Fibroblast of skin of left quadriceps (primary cell): Measurements from ENCODE around the gene PHLDB3.
A peak's percentile ranks its signal among the peaks of the same experiment; 100 is the strongest.

Experiments used
- DNase-seq, 2 experiments: peaks; one replicate each; pipeline ENCODE4 v3.0.0-alpha.2; 2013; ENCODE audit warnings: low read depth in 2 of 2

PHLDB3 gene

DNA sequence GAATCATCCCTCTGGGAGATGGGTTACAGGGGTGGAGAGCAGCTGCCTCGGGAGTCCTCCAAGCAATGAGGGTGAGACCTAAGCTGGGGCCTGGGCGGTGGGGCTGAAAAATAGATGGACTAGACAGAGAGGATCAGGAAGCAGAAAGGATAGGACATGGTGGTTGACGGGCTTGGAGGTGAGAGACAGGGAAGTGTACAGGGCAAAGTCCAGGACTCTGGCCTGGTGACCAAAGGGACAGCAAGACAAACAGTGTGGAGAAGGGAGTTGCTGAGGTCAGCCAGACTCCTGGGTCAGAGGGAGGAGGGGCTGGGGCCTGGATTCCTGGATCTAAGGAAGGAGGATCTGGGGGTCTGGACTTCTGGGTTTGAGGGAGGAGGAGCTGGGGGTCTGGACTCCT lies 5.5 kb downstream of the PHLDB3 start:
- DNase-seq = no peak

DNA sequence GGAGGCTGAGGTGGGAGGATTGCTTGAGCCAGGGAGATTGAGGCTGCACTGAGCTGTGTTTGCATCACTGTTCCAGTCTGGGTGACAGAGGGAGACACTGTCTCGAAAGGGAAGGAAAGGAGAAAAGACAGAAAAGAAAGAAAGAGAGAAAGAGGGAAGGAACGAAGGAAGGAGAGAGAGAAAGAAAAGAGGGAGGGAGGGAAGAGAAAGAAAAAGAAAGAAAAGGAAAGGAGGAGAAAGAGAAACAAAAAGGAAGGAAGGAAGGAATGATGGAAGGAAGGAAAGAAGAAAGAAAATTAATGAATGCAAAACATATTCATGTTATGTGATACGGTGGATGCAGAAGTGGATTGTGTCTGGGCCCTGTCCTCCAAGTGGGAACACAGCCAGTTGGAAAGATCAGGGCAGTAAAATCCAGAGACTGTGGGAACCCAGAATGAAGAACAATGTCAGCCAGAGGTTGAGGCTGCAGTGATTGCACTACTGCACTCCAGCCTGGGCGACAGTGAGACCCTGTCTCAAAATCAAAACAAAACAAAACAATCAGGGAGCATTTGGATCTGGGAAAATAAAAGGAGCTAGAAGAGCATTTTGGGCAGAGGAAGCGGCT lies 6.2 kb downstream of the PHLDB3 start:
- DNase-seq = no peak

DNA sequence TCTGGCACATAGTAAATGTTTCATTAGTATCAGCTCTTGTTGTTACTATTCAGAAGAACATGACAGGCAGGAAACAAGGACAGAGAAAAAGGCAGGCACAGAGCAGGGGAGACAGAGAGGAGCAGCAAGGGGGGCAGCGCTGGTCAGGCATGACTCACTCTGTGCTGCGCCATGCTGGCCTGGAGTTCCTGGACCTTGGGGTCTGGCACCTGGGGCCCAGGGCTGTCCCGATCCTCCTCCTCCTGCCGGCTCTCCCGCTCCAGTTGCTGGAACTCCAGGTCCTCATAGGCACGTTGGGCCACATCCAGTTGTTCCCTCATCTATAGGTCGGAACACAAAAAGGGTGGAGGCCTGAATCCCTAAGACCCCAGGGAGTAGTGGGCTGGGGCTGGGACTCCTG lies 7.6 kb downstream of the PHLDB3 start:
- DNase-seq = no peak

DNA sequence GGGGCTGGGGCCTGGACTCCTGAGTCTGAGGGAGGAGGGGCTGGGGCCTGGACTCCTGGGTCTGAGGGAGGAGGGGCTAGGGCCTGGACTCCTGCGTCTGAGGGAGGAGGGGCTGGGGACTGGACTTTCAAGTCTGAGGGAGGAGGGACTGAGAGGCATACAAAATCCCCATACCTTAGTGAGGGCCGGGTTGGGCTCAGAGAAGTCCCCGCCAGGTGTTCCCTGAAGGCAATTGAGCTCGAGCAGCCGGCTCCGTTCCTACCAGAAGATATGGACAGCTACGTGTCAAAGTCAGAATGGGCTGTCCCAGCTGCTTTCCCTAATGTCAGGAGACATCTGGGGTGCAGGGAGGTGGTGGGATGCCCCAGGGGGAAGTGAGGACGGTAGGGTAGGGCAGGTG lies 9.5 kb downstream of the PHLDB3 start:
- DNase-seq = no peak

DNA sequence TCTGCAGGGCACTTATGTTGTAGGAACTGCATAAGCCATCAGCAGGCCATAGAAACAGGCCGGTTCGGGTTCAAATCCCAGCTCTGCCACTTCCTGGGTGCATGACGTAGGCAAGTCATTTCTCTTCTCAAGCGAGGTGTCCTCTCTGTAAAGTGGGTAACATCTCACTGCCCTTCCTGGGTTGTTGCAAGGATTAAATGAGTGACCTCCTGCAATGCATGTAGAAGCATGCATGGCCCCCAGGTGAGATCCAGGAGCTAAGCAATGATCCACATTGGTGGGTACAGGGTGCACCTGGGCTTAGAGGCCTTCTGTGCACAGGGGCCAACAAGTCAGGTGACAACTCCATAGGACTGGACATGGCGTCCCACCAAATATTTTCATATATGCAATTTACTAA lies 13.8 kb downstream of the PHLDB3 start:
- DNase-seq = no peak

DNA sequence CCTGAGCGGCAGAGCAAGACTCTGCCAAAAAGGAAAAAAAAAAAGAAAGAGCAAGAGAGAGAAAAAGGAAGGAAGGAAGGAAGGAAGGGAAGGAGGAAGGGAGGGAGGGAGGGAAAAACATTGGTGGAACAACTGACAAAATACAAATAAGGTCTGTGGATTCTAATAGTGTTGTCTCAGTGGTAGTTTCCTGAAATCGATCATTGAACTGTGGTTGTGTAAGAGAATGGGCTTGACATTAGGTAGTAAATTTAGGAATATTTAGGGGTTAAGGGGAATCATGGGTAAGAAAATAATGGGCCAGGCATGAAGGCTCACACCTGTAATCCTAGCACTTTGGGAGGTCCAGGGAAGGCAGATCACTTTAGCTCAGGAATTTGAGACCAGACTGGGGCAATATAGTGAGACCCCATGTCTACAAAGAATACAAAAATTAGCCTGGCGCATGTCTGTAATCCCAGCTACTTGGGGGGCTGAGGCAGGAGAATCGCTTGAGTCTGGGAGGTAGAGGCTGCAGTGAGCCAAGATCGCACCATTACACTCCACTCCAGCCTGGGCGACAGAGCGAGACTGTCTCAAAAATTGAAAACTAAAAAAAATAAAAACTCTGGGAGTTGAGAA lies 14.5 kb downstream of the PHLDB3 start:
- no peak for DNase-seq

DNA sequence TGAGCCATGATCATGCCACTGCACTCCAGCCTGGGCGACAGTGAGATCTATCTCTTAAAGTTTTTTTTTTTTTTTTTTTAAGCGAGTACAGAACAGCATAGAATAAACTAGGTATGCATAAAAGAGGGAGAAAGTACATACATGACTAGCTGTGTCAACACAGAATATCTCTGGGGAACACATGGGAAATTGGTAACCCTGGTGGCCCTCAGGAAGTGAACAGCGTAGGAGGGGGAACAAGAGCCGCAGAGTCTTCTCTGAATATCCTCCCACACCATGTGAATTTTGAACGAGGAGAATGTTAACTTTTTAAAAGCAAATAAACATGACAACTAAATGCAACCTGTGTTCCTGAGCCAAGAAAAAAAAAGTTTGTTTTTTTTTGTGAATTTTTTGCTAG lies 15.2 kb downstream of the PHLDB3 start:
- DNase-seq = no peak

DNA sequence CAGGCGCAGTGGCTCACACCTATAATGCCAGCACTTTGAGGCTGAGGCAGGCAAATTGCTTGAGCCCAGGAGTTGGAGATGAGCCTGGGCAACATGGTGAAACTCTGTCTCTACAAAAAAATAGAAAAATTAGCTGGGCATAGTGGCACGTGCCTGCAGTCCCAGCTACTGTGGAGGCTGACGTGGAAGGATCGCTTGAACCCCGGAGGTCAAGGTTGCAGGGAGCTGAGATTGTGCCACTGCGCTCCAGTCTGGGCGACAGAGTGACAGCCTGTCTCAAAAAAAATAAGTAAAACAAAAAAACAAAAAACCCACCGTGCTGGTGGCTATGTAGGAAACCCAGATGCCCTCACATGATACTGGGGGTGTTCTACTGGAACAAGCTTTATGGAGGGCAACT lies 16.4 kb downstream of the PHLDB3 start:
- no peak for DNase-seq

DNA sequence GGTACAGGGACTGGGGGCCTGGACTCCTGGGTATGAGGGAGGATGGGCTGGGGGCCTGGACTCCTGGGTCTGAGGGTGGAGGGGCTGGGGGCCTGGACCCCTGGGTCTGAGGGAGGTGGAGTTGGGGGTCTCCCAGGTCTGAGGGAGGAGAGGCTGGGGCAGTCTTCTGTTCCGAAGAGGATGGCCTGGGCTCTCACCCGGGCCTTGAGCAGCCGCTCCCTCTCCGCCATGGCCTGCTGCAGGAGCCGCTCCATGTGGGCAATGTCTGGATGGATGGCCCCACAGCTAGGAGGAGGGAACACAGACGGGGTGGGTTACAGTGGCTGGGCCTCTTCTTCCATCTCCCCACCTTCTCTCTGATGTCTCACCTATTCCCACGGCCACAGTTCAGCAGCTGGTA lies 18.1 kb downstream of the PHLDB3 start:
- DNase-seq = no peak

DNA sequence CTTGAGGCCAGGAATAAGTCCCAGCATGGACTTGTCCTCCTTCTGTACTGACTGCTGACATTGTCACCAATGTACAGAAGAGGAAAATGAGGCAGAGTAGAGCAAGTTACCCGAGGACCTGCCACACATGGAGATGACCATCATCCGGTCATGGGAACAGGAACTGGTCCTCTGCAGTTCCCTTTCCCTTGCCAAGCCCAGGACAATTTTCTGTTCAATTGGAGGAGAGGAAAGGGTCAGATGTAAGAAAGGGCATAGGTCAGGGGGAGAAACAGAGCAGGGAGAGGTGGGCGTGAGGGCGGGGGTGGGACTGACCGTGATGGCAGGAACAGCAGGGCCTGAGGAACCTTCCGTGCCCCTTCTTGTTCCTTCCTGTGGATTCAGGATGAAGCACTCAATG lies 18.6 kb downstream of the PHLDB3 start:
- DNase-seq = no peak

DNA sequence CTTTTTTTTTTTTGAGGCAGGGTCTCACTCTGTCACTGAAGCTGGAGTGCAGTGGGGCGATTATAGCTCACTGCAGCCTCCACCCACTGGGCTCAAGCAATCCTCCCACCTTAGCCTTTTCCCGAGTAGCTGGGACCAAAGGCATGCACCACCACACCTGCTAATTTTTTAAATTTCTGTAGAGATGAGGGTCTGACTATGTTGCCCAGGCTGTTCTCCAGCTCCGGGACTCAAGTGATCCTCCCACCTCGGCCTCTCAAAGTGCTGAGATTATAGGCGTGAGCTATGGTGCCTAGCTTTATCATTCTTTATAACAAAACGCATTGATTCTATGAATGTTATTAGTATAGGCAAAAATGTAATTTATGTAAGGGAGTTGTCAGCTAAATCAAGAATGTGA lies 21.3 kb downstream of the PHLDB3 start:
- no peak for DNase-seq

DNA sequence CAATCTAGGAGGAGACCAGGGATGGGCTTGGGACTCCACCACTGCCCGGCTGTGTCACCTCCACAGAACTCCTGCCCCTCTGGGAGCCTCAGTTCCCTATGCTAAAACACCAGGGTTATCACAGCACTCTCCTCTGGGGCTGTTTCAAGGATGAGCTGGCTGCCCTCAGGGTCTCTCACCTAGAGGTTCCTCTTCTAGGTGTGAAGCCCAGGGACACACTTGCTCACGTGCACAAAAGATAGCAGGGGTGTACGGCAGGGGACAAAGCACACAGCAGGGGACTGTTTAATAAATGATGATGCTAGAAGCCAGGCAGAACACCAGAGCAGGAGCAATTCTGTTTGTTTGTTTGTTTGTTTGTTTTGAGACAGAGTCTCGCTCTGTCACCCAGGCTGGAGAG lies 22.4 kb downstream of the PHLDB3 start:
- no peak for DNase-seq

DNA sequence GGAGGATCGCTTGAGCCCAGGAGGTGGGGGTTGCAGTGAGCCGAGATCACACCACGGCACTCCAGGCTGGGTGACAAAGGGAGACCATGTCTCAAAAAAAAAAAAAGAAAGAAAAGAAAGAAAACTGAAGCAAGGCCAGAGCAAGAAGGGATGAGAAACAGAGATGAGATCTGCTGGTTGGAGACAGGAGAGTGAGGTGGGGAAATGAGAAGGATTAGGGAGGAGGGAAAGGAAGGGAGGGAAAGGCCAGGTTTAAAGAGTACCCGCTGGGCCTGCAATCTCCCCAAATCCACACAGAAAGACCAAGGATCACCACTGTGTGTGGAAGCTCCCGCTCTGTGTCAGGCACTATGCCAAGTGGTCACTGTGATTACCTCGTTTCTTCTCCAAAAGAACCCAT lies 22.8 kb downstream of the PHLDB3 start:
- no peak for DNase-seq

DNA sequence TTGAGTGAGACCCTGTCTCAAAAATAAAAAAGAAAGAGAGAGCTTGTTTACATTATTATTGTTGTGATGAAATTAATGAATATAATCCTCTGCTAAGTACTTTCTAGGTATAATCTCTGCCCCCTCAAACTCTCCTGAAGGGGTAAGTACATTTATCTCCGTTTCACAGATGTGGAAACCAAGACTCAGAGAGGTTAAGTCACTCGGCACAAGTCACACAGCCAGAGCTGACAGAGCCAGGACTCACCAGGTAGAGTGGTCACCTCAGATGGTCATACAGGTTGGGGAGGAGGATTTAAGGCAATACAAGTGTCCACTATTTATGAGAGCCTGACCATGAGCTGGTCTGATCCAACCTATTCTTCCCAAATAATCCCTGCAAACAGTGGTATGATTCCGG lies 24.0 kb downstream of the PHLDB3 start:
- no peak for DNase-seq

DNA sequence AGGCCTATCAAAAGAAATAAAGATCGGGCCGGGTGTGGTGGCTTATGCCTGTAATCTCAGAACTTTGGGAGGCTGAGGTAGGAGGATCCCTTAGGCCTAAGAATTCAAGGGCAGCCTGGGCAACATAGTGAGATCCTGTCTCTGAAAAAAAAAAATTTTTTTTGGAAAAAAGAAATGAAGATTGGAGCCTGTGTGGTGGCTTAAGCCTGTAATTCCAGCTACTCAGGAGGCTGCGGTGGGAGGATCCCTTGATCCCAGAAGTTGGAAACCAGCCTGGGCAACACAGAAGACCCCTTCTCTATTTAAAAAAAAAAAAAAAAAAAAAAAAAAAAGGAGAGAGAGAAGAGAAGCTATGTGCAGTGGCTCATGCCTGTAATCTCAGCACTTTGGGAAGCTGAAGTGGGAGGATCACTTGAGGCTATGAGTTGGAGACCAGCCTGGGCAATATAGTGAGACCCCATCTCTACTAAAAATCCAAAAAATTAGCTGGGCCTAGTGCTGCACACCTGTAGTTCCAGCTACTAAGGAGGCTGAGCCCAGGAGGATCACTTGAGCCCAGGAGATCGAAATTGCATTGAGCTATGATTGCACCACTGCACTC lies 24.5 kb downstream of the PHLDB3 start:
- no peak for DNase-seq

DNA sequence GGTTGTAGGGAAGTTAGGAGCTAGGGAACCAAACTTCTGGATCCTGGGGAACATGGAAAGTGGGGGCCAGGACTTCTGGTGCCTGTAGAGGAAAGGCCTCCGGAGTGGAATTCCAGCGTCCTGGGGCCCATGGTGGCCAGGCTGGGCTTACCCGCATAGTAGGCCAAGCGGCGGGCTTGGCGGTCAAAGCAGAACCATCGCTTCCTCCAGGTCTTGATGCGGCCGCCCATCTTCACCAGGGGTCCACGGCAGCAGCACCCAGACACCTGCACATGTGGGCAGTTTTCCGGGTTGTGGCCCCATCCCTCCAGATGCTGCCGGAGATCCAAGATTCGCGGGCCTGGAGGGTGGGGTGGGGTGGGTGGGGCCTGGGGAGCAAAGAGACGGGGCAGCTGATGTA lies 25.3 kb downstream of the PHLDB3 start:
- no peak for DNase-seq

DNA sequence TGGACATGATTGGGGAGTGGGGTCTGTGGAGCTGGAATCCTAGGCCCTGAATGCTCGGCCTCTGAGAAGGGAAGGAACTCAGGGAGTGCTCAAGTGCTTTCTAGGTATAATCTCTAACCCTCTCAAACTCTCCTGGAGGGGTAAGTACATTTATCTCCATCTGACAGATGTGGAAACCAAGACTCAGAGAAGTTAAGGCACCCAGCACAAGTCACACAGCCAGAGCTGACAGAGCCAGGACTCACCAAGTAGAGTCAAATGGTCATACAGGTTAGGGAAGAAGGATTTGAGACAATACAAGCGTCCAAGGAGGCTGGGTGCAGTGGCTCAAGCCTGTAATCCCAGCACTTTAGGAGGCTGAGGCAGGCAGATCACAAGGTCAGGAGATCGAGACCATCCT lies 26.2 kb downstream of the PHLDB3 start:
- no peak for DNase-seq

DNA sequence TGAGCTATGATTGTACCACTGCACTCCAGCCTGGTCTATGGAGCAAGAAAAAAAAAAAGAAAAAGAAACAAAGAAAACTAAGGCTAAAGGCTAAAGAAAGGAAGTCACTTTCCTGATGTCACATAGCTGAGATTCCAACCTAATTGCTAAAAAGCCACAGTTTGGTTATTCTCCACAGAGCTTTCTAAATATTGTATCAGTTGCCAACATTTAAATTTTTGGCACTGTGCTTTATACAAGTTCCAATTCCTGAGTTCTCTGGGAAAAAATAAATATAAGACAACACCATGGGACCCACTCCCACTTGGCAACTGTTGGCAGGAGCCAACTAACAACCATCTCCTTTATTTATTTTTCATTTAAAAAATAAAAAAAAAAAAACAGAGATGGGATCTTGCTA lies 27.9 kb downstream of the PHLDB3 start:
- peak; percentile 58 to 62 for DNase-seq

DNA sequence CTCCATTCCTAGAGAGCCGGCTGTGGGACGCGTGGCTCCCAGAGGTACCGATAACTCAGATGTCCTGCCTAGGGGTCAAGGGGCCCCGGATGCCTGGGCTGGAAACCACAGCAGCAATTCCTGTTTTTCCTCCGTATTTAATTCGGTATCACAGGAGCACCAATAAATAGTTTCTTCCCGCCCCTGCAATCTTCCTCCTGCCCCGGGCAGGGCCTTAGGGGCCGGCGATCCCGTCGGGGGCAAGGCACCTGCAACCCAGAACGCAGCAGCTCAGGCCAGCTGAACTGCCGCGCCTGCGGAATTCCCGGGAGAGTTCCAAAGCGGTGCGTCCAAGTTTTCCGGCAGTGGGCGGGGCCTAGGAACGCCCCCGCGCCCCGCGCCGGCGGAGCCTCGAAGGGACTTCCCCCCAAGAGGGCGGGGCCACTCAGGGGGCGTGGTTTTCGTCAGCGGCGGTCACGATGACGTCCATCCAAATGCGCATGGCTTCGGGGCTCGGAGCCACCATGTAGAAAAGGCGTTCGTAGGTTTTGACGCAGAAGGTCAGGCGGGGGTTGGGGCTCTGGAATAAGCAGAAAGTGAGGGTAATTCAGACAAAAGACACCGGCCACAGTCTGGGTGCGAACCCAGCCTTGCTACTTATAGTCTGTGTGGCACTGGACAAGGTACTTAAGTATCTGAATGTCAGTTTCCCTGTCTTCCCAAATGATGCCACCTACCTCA lies 29.4 kb downstream of the PHLDB3 start:
- peak; percentile 73 to 77 for DNase-seq

DNA sequence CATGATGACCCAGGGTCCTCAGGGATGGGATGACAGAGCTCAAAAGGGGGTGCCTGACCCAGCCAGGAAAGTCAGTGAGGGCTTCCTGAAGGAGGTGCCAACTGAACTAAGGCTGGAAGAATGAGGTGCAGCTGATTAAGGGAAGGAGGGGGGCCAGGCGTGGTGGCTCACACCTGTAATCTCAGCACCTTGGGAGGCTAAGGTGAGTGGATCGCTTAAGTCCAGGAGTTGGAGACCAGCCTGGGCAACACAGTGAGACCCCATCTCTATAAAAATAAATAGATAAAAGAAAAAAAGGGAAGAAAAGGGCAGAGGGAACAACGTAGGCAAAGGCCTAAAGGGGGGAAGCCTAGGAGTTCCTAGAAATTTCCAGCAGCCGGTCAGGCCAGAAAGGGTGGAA lies 30.1 kb downstream of the PHLDB3 start:
- DNase-seq = no peak

DNA sequence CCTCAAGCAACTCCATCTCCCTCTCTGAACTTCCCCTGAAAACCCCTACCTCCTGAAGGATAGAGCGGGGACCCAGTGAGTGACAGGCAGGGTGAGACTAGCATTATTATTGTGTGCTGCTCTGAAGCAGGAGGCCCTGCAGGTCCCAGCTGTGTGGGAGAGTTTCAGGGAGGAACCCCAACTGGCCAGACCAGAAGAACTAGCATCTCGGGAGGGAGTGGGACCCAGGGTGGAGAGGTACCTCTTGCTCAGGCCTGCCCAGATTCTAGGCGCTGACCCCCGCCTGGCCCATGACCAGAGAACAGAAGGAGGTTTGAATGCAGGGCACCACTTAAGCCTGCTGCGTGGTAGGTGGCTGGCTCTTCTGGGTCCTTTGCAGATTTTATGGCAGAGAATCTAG lies 33.5 kb downstream of the PHLDB3 start:
- DNase-seq = no peak

DNA sequence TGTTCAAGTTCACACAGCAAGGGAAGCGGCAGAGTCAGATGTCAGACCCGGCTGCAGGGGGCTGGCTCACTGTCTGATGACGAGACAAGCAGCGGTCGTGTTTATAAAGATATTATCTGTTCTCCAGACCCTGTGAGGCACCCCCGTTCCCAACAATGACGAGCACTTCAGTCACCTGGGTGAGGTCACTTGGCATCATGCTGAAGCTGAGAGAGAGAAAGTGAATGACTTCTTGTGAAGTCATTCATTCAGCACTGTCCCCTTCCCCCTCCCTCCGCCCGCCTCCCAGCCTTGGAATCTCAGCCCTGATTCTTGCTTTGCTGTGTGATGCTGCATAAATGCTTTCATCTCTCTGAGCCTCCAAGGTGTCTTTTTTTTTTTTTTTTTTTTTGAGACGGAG lies 34.3 kb downstream of the PHLDB3 start:
- no peak for DNase-seq

DNA sequence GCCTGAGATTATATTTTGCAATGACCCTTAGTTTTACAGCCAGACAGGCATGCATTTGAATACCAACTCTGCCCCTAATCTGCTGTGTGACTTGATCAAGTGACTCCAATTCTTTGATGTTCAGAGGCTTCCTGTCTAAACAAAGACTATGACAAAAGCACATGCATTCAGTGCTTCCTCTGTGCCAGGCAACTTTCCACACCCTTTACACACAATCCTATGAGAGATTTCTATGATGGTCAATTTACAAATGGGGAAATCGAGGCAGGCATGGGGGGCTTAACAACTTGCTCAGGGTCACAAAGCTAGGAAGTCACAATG lies 35.4 kb downstream of the PHLDB3 start:
- no peak for DNase-seq
